Activated B cell treated with CpG ODN at 0.5 μM for 24 hours (primary cell): ENCODE measurements around the gene ANO2. TPM values are rescaled to one million over a fixed set of nuclear protein-coding genes. Genes with fewer than 3 reads are reported as not detected.

Source experiments
- ATAC-seq: fragments of 200-7000 bp; cut with Tn5 transposase; one replicate; pipeline ENCODE4 v1.10.0; 2021; ENCODE audit warnings: low read depth, mild to moderate bottlenecking, moderate library complexity
- CTCF ChIA-PET: fragments of 350-600 bp; sonication (Branson Sonifier 250); formaldehyde crosslinking; loops from one replicate; lab custom pipeline; 2021; ENCODE audit warnings: antibody characterized with exemption; lab: Charles Lee
- POLR2A ChIA-PET: fragments of 350-600 bp; sonication (Branson Sonifier 250); formaldehyde crosslinking; loops from one replicate; lab custom pipeline; 2021; ENCODE audit warnings: antibody characterized with exemption; lab: Charles Lee
- DNase-seq: peaks from one replicate; pipeline ENCODE4 v3.0.0; 2022
- H3K27ac Mint-ChIP-seq: one replicate; pipeline ENCODE4 v1.8.0; 2020; ENCODE audit warnings: mixed read lengths
- H3K27me3 Mint-ChIP-seq: one replicate; pipeline ENCODE4 v1.8.0; 2021; ENCODE audit warnings: mixed read lengths
- H3K36me3 Mint-ChIP-seq: one replicate; pipeline ENCODE4 v1.8.0; 2021; ENCODE audit warnings: low read depth, mixed read lengths
- H3K4me1 Mint-ChIP-seq: one replicate; pipeline ENCODE4 v1.8.0; 2021; ENCODE audit warnings: mixed read lengths
- H3K4me3 Mint-ChIP-seq: one replicate; pipeline ENCODE4 v1.8.0; 2020; ENCODE audit warnings: mild to moderate bottlenecking, mixed read lengths
- H3K9me3 Mint-ChIP-seq: one replicate; pipeline ENCODE4 v1.8.0; 2020; ENCODE audit warnings: mixed read lengths
- intact Hi-C: fragments of 100-400 bp; cut with micrococcal nuclease; formaldehyde crosslinking; loops from one replicate; pipeline ENCODE4 v1.15.1; 2024
- total RNA-seq: library from RNA; stranded (reverse); gene quantifications from 2 replicates; pipeline ENCODE4 v1.2.3, GENCODE V29; 2022
- TF ChIP-seq, protein P1 (sequence below): fragments of 200-600 bp; IDR thresholded peaks from one replicate; pipeline ENCODE4 v1.8.0; 2022; ENCODE audit warnings: antibody characterized with exemption, mild to moderate bottlenecking

ANO2 gene
- total RNA-seq, 1 donor from 2014 or later: not detected

DNA sequence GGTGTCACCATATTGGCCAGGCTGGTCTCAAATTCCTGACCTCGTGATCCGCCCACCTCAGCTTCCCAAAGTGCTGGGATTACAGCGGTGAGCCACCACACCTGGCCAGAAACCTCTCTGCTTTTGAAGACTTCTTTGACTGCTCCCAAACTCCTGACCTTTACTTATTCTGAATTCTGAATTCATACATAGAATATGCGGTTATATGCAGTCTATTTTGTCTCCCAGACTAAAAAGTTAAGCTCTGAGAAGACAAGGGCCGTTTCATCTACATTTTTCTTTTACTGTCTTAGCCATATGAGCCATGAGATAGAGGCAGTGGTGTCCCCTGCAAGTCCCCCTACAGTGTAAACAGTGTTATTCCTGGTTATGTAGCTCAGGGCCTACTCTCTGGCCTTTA lies 333.9 kb downstream of the ANO2 start:
- Mint-ChIP-seq H3K4me1 (no peaks in the 10 kb centered on the region), H3K9me3 (no peaks in the 10 kb centered on the region), H3K27me3 (no peaks in the 10 kb centered on the region), H3K36me3 (no peaks in the 10 kb centered on the region), H3K4me3 (no peak overlapping the region), H3K27ac (no peak overlapping the region)
- intact Hi-C loops: no loop called here
- DNase-seq (no peak), ATAC-seq (no peak)
- CTCF ChIA-PET: no interaction called here
- TF ChIP-seq, protein P1, sequence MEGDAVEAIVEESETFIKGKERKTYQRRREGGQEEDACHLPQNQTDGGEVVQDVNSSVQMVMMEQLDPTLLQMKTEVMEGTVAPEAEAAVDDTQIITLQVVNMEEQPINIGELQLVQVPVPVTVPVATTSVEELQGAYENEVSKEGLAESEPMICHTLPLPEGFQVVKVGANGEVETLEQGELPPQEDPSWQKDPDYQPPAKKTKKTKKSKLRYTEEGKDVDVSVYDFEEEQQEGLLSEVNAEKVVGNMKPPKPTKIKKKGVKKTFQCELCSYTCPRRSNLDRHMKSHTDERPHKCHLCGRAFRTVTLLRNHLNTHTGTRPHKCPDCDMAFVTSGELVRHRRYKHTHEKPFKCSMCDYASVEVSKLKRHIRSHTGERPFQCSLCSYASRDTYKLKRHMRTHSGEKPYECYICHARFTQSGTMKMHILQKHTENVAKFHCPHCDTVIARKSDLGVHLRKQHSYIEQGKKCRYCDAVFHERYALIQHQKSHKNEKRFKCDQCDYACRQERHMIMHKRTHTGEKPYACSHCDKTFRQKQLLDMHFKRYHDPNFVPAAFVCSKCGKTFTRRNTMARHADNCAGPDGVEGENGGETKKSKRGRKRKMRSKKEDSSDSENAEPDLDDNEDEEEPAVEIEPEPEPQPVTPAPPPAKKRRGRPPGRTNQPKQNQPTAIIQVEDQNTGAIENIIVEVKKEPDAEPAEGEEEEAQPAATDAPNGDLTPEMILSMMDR: no peak
- POLR2A ChIA-PET: no interaction called here

DNA sequence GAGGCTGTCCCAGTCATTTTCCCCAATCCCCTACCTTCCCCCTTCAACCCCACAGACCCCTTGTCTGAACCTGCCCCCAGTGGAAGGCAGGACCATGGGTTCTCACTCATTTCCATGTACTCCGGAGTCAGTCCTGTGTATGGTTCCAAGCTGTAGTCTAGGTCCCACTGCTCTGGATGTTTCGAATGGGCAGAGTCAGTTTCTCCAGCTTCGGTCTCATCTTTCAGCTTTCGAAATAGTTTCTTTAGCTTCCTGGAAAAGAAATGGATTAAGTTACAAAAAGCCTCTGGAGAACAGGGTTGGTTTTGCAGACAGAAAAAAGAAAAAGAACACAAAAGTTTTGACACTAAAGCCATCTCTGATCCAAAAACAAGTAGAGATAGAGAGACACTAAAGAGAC lies 345.7 kb downstream of the ANO2 start:
- ChIA-PET POLR2A (no interaction called here), CTCF (no interaction called here)
- DNase-seq: no peak
- no peaks in the 10 kb centered on the region for H3K4me1 Mint-ChIP-seq
- intact Hi-C loops: no loop called here
- no peak overlapping the region for H3K27ac Mint-ChIP-seq
- H3K9me3 Mint-ChIP-seq: no peaks in the 10 kb centered on the region
- no peak for ATAC-seq
- TF ChIP-seq, protein P1: no peak
- no peaks in the 10 kb centered on the region for H3K36me3 Mint-ChIP-seq
- no peak overlapping the region for H3K4me3 Mint-ChIP-seq
- peaks cover 16% of the 10 kb centered on the region for H3K27me3 Mint-ChIP-seq

DNA sequence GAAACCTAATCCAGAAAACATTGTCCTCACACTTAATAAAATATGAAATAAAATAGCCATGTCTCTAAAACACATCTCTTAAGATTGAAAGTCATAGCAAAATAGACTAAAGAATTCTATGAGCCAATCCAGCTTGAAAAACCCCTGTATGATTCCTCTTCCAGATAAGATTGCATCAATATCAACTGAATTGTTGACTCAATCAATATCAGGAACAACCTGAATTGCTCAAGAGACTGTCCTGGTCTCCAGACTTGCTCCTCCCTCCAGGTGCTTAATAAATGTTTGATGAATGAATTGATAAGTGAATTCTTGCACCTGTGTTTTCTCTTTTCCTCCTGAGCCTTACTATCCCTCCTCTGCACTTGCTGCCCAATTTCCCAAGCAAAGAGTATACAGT lies 351.1 kb downstream of the ANO2 start:
- H3K4me3 Mint-ChIP-seq: no peak overlapping the region
- intact Hi-C loops: no loop called here
- H3K36me3 Mint-ChIP-seq: no peaks in the 10 kb centered on the region
- no peaks in the 10 kb centered on the region for H3K9me3 Mint-ChIP-seq
- H3K27me3 Mint-ChIP-seq: peaks cover 16% of the 10 kb centered on the region
- DNase-seq: no peak
- TF ChIP-seq, protein P1: no peak
- POLR2A ChIA-PET: no interaction called here
- no peak overlapping the region for H3K27ac Mint-ChIP-seq
- ATAC-seq: no peak
- H3K4me1 Mint-ChIP-seq: no peaks in the 10 kb centered on the region
- CTCF ChIA-PET: no interaction called here

DNA sequence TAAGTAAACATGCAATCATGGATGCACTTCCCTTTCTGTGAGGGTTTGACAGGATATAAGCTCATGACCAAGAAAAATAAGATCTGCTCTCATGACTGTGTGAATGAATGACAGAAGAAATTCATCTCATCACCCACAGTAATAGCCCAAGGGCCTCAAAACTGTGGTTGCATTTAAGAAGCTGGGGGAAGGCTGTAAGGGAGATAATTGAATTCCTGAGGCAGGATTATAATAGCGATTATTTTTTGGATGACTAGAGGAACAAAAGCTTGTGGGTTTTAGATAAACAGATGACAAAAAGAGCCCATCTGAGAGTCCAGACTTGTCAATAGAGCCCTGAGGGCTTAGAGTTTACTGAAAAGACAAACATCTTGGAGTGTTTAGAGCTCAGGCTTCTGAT lies 352.0 kb downstream of the ANO2 start:
- ATAC-seq (no peak), DNase-seq (no peak)
- TF ChIP-seq, protein P1: no peak
- H3K27ac Mint-ChIP-seq: no peak overlapping the region
- no peaks in the 10 kb centered on the region for H3K4me1 Mint-ChIP-seq
- peaks cover 13% of the 10 kb centered on the region for H3K27me3 Mint-ChIP-seq
- CTCF ChIA-PET: no interaction called here
- H3K36me3 Mint-ChIP-seq: no peaks in the 10 kb centered on the region
- intact Hi-C loops: no loop called here
- POLR2A ChIA-PET: no interaction called here
- no peaks in the 10 kb centered on the region for H3K9me3 Mint-ChIP-seq
- no peak overlapping the region for H3K4me3 Mint-ChIP-seq

DNA sequence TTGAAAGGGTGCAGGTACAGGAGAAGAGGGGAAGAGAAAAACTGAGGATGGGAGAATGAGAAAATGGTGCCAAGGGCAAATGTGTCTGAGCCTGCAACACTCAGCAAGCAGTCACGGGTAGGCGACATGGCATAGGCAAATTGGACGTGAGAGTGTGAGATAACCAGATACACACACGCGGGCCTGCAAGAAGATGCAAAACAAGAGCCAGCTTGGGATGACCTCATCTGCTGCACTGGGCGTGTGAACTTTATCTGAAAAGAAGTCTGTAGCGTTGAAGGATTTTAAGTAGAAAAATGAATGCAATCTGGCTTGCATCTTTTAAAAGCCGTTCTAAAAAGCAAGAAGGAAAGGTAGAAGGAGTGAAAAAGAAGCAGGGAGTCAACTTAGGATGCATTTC lies 352.7 kb downstream of the ANO2 start:
- Mint-ChIP-seq H3K4me3 (no peak overlapping the region), H3K27ac (no peak overlapping the region), H3K36me3 (no peaks in the 10 kb centered on the region), H3K4me1 (no peaks in the 10 kb centered on the region), H3K27me3 (peaks cover 7% of the 10 kb centered on the region), H3K9me3 (no peaks in the 10 kb centered on the region)
- no peak for DNase-seq
- POLR2A ChIA-PET: no interaction called here
- ATAC-seq: no peak
- TF ChIP-seq, protein P1: no peak
- CTCF ChIA-PET: no interaction called here
- intact Hi-C loops: no loop called here
